Endothelial cell of umbilical vein (primary cell): ENCODE measurements around the gene BNC2. TPM values are rescaled to one million over a fixed set of nuclear protein-coding genes. Genes with fewer than 3 reads are reported as not detected.

Experiments
- BruUV-seq: library from RNA; stranded (reverse); fragments of 400-500 nt; replicated peaks from 2 replicates; lab custom pipeline; 2021; lab: Mats Ljungman, UMichigan
- CTCF ChIA-PET: fragments of 300-600, 350-600 bp; sonication (Branson Sonifier 250); formaldehyde crosslinking; loops from one replicate; lab custom pipeline; 2021; ENCODE audit warnings: antibody characterized with exemption, inconsistent platforms; lab: Charles Lee
- POLR2A ChIA-PET: fragments of 300-600, 350-600 bp; sonication (Branson Sonifier 250); formaldehyde crosslinking; loops from one replicate; lab custom pipeline; 2021; ENCODE audit warnings: antibody characterized with exemption, inconsistent platforms; lab: Charles Lee
- DNase-seq: peaks from one replicate; pipeline ENCODE4 v3.0.0-alpha.2; 2011; ENCODE audit warnings: low read depth, low spot score
- FAIRE-seq: peaks from 2 replicates; lab custom pipeline; 2011; peaks lifted over from hg19 to GRCh38; lab: Jason Lieb, UNC
- H2AFZ ChIP-seq: 2 replicates; pipeline ENCODE4 v1.6.0; 2012; ENCODE audit warnings: low read depth, low read length, control low read depth, inconsistent platforms
- H3K27ac ChIP-seq: 2 replicates; pipeline ENCODE4 v1.5.1; 2011; ENCODE audit warnings: low read depth, mild to moderate bottlenecking, control low read depth, low read length, moderate library complexity; ENCODE audit not compliant: insufficient read depth
- H3K27me3 ChIP-seq, 2 experiments: 2 replicates each; pipeline versions ENCODE4 v1.6.0 to v1.6.1; 2011; ENCODE audit warnings: low read length in 2 of 2, mixed read lengths in 1 of 2; ENCODE audit not compliant: control insufficient read depth in 2 of 2, insufficient read depth in 2 of 2
- H3K36me3 ChIP-seq, 2 experiments: 2 replicates in 1 of 2; 3 replicates in 1 of 2; pipeline ENCODE4 v1.5.1; 2011; ENCODE audit warnings: low read length in 2 of 2, mild to moderate bottlenecking in 1 of 2, moderate library complexity in 1 of 2; ENCODE audit not compliant: control insufficient read depth in 2 of 2, insufficient read depth in 2 of 2; ENCODE audit errors: extremely low read depth in 1 of 2
- H3K4me1 ChIP-seq: 3 replicates; pipeline ENCODE4 v1.5.1; 2011; ENCODE audit warnings: mild to moderate bottlenecking, low read length; ENCODE audit not compliant: control insufficient read depth, insufficient read depth; ENCODE audit errors: extremely low read depth
- H3K4me2 ChIP-seq: 2 replicates; pipeline ENCODE4 v1.6.1; 2011; ENCODE audit warnings: low read length, control low read depth, mixed read lengths; ENCODE audit not compliant: insufficient read depth
- H3K4me3 ChIP-seq, 3 experiments: fragments of 200-600 bp in 1 of 3; sonication (generic), shearing (Covaris generic) in 1 of 3; replicated peaks in 1 of 3; 2 replicates each; pipeline ENCODE4 v1.5.1; 2011 to 2016; ENCODE audit warnings: control low read depth in 3 of 3, low read length in 3 of 3, mild to moderate bottlenecking in 2 of 3, inconsistent platforms in 1 of 3, low read depth in 1 of 3, moderate library complexity in 1 of 3; ENCODE audit not compliant: insufficient read depth in 1 of 3
- H3K79me2 ChIP-seq: 2 replicates; pipeline ENCODE4 v1.6.0; 2012; ENCODE audit warnings: low read length, inconsistent platforms; ENCODE audit not compliant: control insufficient read depth, insufficient read depth
- H3K9ac ChIP-seq: replicated peaks from 2 replicates; pipeline ENCODE3; 2011; ENCODE audit warnings: low read length, control low read depth; ENCODE audit not compliant: insufficient read depth; ENCODE audit errors: extremely low read depth
- H3K9me1 ChIP-seq: replicated peaks from 3 replicates; pipeline ENCODE4 v1.6.0; 2011; ENCODE audit warnings: mild to moderate bottlenecking, low read length; ENCODE audit not compliant: control insufficient read depth, insufficient read depth; ENCODE audit errors: extremely low read depth
- H3K9me3 ChIP-seq: replicated peaks from 2 replicates; pipeline ENCODE4 v1.5.1; 2012; ENCODE audit warnings: low read length, inconsistent platforms; ENCODE audit not compliant: control insufficient read depth, insufficient read depth
- H4K20me1 ChIP-seq: replicated peaks from 2 replicates; pipeline ENCODE3; 2011; ENCODE audit warnings: mild to moderate bottlenecking, low read length; ENCODE audit not compliant: control insufficient read depth, insufficient read depth; ENCODE audit errors: extremely low read depth
- CTCF ChIP-seq, 2 donors: IDR thresholded peaks; 1 replicate in 1 of 2; 2 replicates in 1 of 2; pipeline ENCODE4 v1.5.1; 2011; ENCODE audit warnings: low read length in 2 of 2, mild to moderate bottlenecking in 2 of 2, moderate library complexity in 2 of 2, control low read depth in 1 of 2, inconsistent platforms in 1 of 2, low read depth in 1 of 2; ENCODE audit not compliant: insufficient read depth in 1 of 2; ENCODE audit errors: extremely low read depth in 1 of 2
- EZH2 ChIP-seq: IDR thresholded peaks from 2 replicates; pipeline ENCODE4 v1.6.1; 2012; ENCODE audit warnings: borderline replicate concordance, low read depth, mild to moderate bottlenecking, moderate library complexity, low read length, inconsistent platforms; ENCODE audit not compliant: severe bottlenecking
- FOS ChIP-seq: IDR thresholded peaks from 2 replicates; pipeline ENCODE4 v1.6.1; 2011; ENCODE audit warnings: mild to moderate bottlenecking, low read length, moderate library complexity, borderline replicate concordance; ENCODE audit not compliant: insufficient read depth
- GATA2 ChIP-seq: IDR thresholded peaks from 2 replicates; pipeline ENCODE4 v1.7.0; 2011; ENCODE audit warnings: low read depth, mild to moderate bottlenecking, moderate library complexity, mixed read lengths, low read length; ENCODE audit not compliant: insufficient read length, insufficient read depth
- JUN ChIP-seq: IDR thresholded peaks from 2 replicates; pipeline ENCODE4 v1.6.1; 2011; ENCODE audit warnings: borderline replicate concordance, low read depth; ENCODE audit not compliant: insufficient read length, insufficient read depth
- MAX ChIP-seq: IDR thresholded peaks from 2 replicates; pipeline ENCODE4 v1.6.1; 2011; ENCODE audit not compliant: insufficient read depth, insufficient read length
- MYC ChIP-seq: IDR thresholded peaks from one replicate; pipeline ENCODE4 v1.6.1; 2011; ENCODE audit warnings: mild to moderate bottlenecking, low read depth, low read length
- POLR2A ChIP-seq: IDR thresholded peaks from 2 replicates; pipeline ENCODE4 v1.6.1; 2012; ENCODE audit warnings: low read depth, mild to moderate bottlenecking, control low read depth, low read length
- POLR2AphosphoS5 ChIP-seq: IDR thresholded peaks from 2 replicates; pipeline ENCODE4 v1.6.1; 2012; ENCODE audit warnings: low read depth, mild to moderate bottlenecking, control low read depth, low read length, moderate library complexity; ENCODE audit not compliant: insufficient read depth
- dilution Hi-C: fragments of 300-500 bp; cut with MboI; formaldehyde crosslinking; loops from one replicate; pipeline ENCODE4 v1.15.0; 2019; ENCODE audit warnings: low sequenced_read_pairs; ENCODE audit not compliant: extremely low pct_ligation_motif_present
- intact Hi-C: fragments of 100-400 bp; cut with micrococcal nuclease; formaldehyde crosslinking; loops from one replicate; pipeline ENCODE4 v1.10.0; 2022
- polyA plus RNA-seq, 4 experiments: library from polyadenylated mRNA; depleted of rRNA in 3 of 4; stranded (reverse) in 3 of 4; unstranded in 1 of 4; fragments of >200 nt; gene quantifications; 2 replicates each; pipeline versions ENCODE4 v1.2.1 to v1.2.3, GENCODE V29; 2011 to 2012; ENCODE audit warnings: missing spikeins in 1 of 4
- total RNA-seq: library from RNA; stranded (reverse); gene quantifications from 2 replicates; pipeline ENCODE4 v1.2.3, GENCODE V29; 2021

BNC2 gene
- total and polyA plus RNA-seq, 2 donors (not counting 3 experiments of a cell fraction or from before 2014, with no cell fraction given), result 12.1 to 34.3 TPM

GRCh38 chr9:16672501-16672900 lies 198.0 kb downstream of the BNC2 start:
- FAIRE-seq (no peak), DNase-seq (no peak)
- no peaks in the 10 kb centered on the region for H3K9me1 ChIP-seq
- no peak overlapping the region for H3K27ac ChIP-seq
- no TSS peak for BruUV-seq
- dilution Hi-C loops (no loop called here), intact Hi-C loops (no loop called here)
- no peak for TF ChIP-seq POLR2AphosphoS5
- TF ChIP-seq POLR2A, result no peak
- TF ChIP-seq JUN, result no peak
- no peak for TF ChIP-seq CTCF (IDR thresholded peaks at IDR 0.05; ENCODE audit: extremely low read depth in 1 of 2, insufficient read depth in 1 of 2, low read depth in 1 of 2, low read length in 2 of 2)
- no peak for TF ChIP-seq MAX
- TF ChIP-seq FOS, result no peak
- TF ChIP-seq EZH2, result no peak
- TF ChIP-seq GATA2, result no peak
- no peak for TF ChIP-seq MYC
- no peak overlapping the region for H3K4me2 ChIP-seq
- H3K79me2 ChIP-seq, result peaks cover 28% of the 10 kb centered on the region
- no peak overlapping the region for H3K4me3 ChIP-seq
- H3K27me3 ChIP-seq, result no peaks in the 10 kb centered on the region
- no peaks in the 10 kb centered on the region for H3K4me1 ChIP-seq
- H3K36me3 ChIP-seq, result no peaks in the 10 kb centered on the region
- H3K9ac ChIP-seq, result no peak overlapping the region
- no peaks in the 10 kb centered on the region for H3K9me3 ChIP-seq
- ChIA-PET CTCF (no interaction called here), POLR2A (no interaction called here)
- H4K20me1 ChIP-seq, result no peaks in the 10 kb centered on the region
- H2AFZ ChIP-seq, result no peak overlapping the region
